RKO (cell line): Measurements from ENCODE around the gene USP48.

Experiments
- DNase-seq: peaks from one replicate; pipeline ENCODE4 v3.0.0-alpha.2; 2016; ENCODE audit warnings: low spot score

USP48 gene

DNA sequence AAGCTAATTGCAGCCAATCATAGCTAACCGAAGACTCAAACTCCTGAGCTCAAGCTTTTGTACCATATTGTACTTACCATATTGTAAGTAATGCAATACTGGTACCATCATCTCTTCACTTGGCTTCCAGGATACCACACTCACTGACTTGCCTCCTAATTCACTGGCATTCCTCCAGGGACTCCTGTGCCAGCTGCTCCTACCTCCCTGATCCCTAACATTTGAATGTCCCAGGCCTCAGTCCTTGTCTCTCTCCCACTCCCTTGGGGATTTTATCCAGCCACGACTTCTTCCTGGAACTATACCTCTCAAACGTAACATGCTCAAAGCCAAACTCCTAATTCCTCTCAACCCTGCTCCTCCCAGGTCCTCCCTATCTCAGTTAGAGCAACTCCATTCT is 33.8 kb downstream of the USP48 start:
- DNase-seq, result no peak

DNA sequence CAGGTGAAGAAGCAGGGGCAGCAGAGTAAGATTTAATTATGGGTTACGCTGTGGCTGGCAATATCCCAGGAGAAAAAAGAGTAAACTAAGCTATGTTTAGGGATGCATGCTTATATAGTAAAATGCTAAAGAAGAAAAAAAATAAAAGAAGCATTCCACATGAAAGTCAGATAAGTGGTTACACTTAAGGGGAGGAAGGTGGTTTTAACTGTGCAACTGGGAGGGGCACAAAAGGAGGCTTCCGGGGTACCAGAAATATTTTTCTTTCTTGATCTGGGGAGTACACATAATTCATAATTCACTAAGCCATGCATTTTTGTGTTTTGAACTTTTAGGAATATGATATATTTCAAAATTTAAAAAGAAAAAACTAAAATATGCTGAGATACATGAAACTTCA is 39.5 kb downstream of the USP48 start:
- DNase-seq, result no peak

DNA sequence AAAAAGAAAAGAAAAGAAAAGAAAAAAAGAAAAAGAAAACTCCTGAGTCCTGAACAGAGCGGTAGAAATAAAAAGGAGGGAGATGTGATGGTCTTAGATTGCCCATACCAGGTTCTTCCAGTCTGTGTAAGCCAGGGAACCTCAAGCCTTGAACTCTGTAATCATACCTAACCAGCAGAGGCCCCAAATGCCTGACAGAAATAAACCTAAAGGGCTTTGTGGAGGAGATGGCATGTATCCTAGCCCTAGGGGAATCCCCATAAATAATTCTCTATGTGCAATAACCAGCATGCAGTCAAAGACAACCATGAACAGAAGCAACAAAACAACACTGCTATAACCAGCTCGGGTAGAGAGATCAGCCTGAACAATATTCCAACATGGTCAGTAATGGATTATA is 40.4 kb downstream of the USP48 start:
- DNase-seq, result no peak

DNA sequence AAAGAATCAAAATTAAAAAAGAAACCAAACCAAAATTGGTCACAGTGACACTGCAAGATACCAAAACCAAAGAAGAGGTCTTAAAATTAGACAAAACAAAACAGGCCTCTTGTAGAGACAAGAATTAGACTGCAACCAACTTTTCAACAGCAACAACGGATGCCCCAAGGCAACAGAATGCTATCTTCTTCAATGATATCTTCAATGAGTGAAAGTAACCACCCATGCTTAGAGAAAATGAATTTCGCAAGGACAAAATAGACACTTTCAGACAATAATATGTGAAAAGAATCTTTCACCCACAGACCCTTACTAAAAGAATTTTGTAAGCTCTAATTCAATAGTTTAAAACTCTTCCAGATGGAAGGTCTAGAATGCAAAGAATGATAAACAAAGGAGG is 41.7 kb downstream of the USP48 start:
- DNase-seq, result no peak

DNA sequence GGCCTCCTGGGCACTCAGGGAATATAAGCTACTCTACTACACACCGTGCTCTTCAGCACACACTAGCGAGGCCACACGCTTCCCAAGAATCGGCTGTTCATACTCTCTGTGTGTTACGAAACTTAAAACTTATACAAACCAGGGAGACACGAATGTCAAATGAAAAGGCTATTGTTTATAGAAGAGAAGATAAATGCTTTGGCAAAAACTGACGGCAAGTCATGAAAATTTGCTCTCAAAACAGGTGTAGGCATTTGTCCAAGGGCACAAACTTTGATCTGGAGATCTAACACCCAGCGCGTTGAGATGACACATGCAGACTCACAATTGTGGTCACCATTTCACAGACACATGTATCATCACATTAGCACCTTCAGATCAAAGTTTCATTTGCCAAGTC is 46.1 kb downstream of the USP48 start:
- no peak for DNase-seq

DNA sequence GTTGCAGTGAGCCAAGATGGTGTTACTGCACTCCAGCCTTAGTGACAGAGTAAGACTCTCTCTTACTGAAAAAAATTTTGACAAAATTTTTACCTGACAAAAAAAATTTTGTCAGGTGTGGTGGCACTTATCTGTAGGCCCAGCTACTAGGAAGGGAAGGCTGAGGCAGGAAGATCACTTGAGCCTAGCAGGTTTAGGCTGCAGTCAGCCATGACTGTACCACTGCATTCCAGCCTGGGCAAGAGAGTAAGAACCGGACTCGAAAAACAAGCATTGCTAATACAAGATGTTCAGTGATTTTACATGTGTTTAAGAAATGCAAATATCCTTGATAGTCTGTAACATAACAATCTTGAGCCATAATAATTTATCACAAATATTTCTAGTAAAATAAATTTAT is 46.9 kb downstream of the USP48 start:
- DNase-seq, result no peak

DNA sequence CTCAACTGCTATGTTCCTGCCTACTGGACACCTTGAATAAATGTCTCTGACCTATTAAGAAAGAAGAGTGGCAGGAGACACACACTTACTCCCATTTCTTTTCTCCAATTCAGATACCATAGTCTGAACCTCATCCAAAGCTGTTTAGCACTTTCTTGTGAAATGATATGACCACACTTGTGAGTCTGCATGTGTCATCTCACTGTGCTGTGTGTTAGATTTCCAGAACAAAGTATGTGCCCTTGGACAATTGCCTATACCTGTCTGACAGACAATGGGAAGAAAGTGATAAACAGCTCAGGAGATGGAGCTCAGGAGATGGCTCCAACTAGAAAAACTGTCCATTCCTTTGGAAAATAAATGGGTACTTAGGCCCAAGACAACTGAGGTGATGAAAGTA is 48.4 kb downstream of the USP48 start:
- peak; percentile 20 for DNase-seq

DNA sequence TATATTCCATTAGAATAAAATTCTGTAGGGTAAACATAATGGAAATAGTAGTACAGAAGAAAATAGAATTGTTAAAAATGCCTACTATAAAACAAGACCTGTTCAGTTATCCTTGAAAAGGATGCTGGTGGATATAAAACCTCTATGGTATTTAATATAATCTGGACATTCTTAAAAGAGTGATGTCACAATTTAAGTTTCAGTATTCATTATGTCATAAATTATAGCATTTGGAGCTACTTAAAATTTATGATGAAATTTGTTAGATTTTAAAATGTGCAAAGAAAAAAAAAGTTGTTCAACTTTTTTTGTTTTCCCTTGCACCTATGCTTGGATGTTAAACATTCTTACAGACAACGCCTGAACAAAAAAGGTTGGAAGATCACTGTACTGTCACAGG is 50.3 kb downstream of the USP48 start:
- no peak for DNase-seq

DNA sequence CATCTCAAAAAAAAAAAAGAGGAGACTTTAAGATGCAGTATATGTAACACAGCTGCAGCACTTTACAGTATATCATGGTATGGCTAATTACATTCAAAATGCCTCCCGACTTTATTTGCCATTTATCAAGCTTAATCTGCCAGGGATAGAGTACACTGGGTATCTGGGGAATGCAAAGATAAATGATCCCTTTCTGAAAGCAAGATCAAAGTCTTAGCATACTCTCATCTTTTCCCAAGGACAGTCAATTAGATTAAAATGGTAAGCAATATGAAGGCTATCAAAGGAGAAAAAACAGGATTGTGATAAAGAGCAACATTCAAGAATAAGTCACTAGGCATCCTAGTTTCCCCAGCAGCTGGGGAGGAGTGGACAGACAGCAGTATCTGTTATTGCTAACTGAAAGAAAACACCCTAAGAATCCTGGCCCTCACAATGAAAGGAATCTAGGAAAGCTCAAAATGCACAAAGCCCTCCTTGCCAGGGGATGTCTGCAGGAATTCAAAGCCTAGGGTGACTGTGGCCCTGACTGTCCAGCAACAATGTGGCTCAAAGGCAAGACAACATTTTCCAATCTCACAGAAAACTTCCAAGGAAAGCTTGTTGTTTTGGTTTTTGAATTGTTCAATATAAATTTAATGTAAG is 57.1 kb downstream of the USP48 start:
- DNase-seq, result no peak

DNA sequence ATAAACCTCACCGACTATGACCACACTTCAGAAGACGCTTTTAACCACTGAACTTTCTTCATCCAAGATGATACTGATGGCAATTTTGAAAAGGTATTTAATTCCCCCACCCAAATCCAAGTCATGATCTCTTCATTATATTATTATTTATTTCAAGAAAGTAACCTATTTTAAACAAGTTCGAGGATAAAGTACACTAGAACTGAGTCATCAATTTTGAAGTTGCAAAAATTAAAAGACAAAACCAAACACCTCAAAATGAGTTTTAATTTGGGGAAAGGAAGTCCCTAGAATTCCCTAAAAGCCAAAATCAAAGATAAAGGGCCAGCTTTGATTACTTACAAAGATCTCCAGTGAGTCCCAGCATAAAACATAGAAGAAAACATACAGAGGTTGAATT is 58.4 kb downstream of the USP48 start:
- no peak for DNase-seq

DNA sequence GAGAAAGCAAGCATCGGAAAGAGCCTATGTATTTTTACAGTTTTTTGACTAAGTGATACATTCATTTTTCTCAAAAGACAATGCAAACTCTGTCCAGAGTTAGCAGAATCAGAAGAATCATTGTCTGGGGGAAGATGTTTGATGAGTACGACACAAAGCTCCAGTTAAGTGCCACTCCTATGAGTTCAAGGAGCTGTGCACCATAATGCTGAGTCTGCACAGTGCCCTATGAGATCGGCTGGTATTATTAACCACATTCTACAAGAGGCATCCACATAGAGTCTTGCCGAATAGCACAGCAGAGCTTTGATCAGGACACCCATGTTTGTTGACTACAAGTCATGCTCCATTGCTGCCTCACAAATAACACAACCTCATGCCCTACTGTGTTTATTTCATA is 58.9 kb downstream of the USP48 start:
- DNase-seq, result no peak

DNA sequence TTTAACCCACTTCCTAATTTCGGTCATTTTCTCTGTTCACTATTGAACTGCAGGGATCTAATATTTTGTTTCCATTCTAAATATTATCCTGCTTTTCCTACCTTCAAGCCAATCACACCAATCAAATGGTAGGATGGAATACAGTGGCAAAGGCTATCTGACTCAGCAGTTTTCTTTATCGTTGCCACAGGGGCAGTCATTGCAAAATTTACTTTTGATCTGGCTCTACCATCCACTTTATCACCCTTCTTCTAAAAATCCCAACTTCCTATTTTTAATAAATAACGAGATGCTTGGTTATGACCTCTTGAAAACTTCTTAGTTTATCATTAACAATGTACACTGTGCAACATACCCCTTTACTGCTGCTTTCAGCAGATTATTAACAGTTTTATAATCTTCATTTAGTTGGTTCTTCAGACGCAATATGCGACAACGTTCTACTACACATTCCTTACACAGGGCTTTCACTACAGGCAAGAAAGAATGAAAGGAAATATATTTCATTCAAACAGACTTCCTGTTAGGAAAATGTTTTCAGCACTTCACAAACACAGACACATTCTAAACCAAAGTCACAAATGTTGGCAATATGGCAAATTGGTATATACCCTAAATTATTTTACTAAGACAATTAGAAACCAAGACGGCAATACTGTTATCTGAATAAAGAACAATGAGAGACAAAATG is 61.5 kb downstream of the USP48 start:
- DNase-seq, result no peak

DNA sequence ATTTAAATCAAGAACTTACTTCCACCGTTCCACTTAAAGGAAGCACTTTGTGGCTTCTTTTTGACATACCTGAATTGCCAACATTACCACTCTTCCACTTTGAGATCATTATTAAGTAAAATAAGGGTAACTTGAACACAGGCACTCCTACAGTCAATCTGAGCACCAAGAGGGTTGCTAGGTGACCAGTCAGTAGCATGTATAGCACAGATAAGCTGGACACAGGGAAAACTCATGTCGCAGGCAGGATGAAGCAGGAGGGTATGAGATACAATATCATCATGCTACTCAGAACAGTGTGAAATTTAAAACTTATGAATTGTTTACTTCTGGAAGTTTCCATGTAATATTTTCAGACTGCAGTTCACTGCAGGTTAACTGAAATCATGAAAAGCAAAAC is 66.8 kb downstream of the USP48 start:
- DNase-seq, result no peak

DNA sequence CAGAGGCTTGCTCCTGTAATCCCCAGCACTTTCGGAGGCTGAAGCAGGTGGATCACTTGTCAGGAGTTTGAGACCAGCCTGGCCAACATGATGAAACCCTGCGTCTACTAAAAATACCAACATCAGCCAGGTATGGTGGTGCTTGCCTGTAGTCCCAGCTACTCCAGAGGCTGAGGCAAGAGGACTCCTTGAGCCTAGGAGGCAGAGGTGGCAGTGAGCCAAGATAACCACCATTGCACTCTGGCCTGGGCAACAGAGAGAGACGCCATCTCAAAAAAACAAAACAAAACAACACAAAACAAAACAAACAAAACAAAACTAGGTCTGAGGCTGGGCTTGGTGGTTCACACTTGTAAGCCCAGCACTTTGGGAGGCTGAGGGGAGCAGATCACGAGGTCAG is 75.1 kb downstream of the USP48 start:
- DNase-seq, result no peak

DNA sequence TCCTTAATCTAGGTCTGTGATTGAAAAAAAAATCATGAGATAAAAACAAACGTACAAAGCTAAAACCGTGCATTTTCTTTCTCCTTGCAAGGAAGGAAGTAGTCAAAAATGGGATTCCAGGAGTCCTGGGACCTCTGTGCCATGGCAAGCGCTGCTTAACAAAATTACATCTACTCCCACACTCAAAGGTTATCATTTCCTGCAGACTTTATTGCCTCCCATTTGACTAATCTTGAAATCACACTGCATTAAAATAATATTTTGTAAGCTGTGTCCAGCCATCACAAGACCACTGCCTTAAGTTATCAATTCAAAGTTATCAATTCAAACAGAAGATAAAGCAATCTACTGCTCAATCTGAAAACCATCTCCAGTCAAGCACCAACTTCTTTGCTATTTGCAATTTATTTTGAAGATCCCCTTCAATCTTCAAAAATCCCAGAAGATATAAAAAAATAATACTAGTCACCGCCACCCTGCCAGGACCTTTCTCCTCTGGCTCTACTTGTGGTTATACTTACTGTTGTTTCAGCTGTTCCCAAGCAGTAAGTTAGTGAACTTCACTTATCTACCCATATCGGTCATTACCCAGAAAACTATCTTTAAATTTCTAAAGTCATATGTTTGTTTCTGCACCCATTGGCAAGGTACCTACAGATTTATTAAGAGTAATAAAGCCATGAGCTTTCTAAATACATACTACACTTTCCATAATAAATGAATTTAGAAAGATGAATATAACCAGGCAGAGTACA is 75.7 kb downstream of the USP48 start:
- DNase-seq, result no peak

DNA sequence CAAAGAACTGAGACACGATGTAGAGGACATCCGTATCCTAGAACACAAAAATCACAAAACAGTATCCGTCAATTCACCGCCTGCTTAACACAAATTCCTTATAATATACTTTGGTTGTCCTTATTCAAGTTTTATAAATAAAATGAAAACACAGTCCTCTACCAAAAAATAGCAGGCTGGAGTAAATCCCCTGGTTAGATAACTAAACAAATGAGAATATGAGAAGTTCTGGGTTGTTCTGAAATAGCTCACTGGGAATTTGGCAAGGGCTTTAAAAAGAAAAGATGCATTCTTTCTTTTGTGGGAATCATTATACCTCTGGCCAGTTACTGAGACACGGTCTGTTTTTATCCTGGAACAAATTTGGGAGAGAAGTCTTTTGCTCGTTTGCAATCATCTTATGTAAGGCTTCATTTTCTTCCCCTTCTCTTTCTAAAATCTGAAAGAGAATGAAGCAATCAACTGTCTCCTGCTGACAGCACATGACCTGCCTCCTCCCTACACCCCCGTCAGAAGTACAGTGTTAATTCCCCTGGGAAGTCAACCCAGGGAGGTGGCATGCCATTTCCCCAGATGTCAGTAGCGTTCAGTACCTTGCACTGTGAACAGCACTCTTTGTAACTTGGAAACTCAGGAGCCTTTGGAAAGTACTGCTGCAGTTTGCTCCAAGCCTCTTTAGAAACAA is 76.7 kb downstream of the USP48 start:
- DNase-seq, result no peak

DNA sequence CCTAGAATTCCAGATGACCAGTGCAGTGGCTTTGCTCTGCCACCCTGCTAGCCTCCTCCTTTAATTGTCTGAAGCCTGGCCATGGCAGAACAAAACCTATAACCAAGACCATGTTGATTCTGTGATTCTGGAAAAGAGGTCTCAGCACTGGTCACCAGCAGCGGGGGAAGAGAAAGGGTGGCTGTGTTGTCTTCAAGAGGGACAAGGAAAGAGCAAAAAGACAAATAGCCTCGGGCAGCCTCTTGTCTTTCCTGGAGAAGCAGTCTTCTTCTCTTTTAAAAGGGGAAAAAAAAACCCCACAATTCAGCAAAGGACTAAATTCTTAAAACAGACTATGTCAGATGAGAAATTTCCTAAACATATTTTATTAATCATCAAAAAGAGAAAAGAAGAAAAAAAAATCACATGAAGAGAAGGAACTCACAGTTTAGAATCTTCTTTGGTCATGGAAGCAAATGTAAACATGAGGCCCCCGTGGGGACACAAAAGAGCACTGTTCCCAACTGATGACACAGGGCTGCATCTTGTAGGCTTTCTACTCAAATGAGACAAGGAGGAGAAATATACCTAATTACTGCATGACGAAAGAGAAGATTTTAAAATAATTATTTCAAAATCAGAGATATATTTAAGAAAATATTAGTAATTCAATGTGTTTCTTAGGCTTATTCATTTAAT is 77.5 kb downstream of the USP48 start:
- DNase-seq, result no peak

DNA sequence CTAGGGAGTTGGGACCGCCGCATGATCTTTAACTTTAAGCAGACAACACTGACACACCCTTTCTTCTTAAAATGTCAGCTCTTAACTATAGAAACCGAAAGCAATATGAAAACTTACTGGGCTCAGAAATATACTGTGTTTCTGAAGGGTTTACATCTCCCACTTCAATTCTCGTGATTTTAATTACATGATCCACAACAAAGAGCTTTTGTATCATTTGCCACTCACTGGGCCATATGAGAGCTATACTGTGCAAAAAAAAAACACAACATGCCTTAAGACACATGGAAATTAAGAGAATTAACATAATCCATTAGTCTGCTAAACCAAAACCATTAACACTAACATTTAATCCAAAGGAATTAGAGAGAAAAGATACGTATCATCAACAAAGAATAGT is 78.8 kb downstream of the USP48 start:
- DNase-seq, result no peak

DNA sequence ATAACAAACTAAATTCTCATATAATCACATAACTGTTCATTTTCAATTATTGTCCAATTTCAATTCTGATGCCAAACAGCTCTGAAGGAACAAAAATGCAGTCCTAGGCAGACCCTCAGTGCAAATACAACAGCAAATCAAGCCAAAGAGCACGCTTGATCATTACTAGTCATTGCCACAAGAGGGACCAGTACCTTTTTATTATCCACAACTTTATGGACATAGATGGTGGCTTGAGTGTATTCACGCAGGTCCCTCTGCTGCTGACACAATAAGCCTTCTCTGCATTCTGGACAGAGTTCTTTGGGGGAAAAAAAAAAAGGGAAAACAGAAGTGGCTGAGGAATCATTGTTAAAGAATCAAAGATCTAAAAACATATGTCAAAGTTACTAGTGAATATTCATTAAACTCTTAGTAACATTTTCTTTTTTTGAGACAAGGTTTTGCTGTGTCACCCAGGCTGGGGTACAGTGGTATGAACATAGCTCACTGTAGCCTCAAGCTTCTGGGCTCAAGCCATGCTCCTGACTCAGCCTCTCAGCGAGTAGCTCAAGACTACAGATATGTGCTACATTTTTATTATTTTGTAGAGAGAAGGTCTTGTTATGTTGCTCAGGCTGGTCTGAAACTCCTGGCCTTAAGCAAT is 79.5 kb downstream of the USP48 start:
- peak; percentile 48 for DNase-seq

DNA sequence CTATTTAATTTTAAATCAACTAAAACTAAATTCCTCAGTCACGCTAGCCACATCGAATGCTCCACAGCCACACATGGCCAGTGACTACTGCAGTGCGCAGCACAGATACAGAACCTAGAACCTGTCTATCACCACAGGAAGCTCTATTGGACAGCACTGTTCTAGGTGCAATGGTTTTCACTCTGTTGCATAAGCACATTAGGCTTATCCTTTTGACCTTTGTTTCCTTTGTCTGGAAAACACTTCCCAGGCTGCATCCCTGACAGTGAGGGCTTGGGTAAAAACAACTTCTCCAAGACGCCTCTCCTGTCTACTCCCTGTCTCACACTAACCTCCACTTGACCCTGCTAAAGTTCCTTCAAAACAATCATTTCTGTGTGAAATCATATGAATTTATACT is 80.2 kb downstream of the USP48 start:
- no peak for DNase-seq

DNA sequence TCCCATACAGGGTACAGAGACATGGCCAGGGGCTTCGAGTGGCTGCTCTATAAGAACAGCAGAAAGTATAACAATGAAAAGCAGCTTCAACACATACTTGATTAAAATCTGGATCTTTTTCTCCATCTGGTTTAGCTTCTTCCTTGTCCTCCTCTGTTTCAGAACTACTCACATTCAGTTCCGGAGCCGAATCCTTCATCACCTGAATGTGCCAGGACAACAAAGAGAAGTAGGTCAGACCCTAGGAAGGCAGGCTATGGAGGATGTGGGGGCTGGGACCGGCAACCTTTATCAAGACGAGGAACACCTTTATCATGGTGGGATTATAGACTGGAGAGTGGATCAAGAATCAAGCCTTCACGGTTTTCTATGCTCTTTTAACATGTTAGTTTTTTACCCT is 81.5 kb downstream of the USP48 start:
- no peak for DNase-seq

DNA sequence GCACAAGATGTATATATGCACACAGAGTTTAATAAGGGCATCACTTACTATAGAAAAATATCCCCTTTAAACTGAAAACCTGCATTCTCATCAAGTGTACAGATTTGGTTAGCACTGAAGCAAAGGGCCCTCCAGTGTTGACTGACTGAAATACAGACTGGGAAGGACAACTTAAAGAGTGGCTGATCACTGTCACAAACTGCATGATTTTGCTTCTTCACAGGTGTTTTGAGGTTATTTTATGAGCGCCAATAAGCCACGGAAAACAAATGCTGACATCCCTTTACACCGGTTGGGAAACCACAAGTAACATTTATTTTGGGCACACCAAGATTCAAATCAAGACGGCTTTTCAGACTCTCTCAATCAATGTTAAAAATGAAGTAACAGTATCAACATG is 82.9 kb downstream of the USP48 start:
- no peak for DNase-seq
